ENCODE results near the gene ARID5A.

DNA sequence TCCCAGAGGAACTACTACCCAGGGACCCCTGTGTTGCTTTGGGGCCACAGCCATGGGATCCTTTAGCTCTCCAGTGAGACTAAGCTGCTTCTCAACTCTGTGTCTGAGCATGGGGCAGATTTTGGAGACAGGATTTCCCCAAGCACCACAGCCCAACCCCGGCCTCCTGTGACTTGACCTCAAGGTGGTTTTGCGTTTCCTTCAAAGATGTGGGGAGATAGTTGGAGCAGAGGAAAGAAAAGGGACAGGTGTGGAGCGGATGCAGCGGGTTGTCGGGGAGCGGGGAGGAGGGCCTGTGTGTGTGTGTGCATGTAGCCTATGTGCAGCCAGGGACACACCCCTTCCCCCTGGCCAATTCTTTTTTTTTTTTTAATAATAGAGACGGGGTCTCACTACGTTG is 10.2 kb downstream of the ARID5A start:
- no peak for TF ChIP-seq TAF1 (IDR thresholded peaks at IDR 0.05; ENCODE audit: low read depth)
- TF ChIP-seq, protein P1, sequence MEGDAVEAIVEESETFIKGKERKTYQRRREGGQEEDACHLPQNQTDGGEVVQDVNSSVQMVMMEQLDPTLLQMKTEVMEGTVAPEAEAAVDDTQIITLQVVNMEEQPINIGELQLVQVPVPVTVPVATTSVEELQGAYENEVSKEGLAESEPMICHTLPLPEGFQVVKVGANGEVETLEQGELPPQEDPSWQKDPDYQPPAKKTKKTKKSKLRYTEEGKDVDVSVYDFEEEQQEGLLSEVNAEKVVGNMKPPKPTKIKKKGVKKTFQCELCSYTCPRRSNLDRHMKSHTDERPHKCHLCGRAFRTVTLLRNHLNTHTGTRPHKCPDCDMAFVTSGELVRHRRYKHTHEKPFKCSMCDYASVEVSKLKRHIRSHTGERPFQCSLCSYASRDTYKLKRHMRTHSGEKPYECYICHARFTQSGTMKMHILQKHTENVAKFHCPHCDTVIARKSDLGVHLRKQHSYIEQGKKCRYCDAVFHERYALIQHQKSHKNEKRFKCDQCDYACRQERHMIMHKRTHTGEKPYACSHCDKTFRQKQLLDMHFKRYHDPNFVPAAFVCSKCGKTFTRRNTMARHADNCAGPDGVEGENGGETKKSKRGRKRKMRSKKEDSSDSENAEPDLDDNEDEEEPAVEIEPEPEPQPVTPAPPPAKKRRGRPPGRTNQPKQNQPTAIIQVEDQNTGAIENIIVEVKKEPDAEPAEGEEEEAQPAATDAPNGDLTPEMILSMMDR (IDR thresholded peaks at IDR 0.05; ENCODE audit: poor library complexity, severe bottlenecking): no peak
